Smooth muscle cell (in vitro differentiated cells): ENCODE data around the gene ABHD15. TPM values are rescaled to one million over a fixed set of nuclear protein-coding genes. Genes with fewer than 3 reads are reported as not detected.
A peak's percentile ranks its signal among the peaks of the same experiment; 100 is the strongest.

ENCODE experiments used
- DNase-seq: peaks from one replicate; lab custom pipeline; 2025; ENCODE audit not compliant: unreplicated experiment; lab: John Stamatoyannopoulos, UW
- H2AFZ ChIP-seq: fragments of 200-600 bp; sonication (generic); 2 replicates; pipeline ENCODE4 v1.6.0; 2016; ENCODE audit warnings: antibody characterized with exemption, low read depth, mild to moderate bottlenecking
- H3F3A ChIP-seq: fragments of 200-600 bp; sonication (generic); 2 replicates; pipeline ENCODE4 v1.6.0; 2017; ENCODE audit warnings: antibody characterized with exemption, low read depth
- H3K27ac ChIP-seq: fragments of 200-600 bp; sonication (generic); 2 replicates; pipeline ENCODE4 v1.5.1; 2016; ENCODE audit warnings: low read depth, mild to moderate bottlenecking
- H3K27me3 ChIP-seq: fragments of 200-600 bp; sonication (generic); 2 replicates; pipeline ENCODE4 v1.6.1; 2016; ENCODE audit warnings: low read depth, mild to moderate bottlenecking
- H3K36me3 ChIP-seq: fragments of 200-600 bp; sonication (generic); 2 replicates; pipeline ENCODE4 v1.5.1; 2016; ENCODE audit warnings: low read depth
- H3K4me1 ChIP-seq: fragments of 200-600 bp; sonication (generic); 2 replicates; pipeline ENCODE4 v1.5.1; 2016; ENCODE audit warnings: low read depth
- H3K4me2 ChIP-seq: fragments of 200-600 bp; sonication (generic); 2 replicates; pipeline ENCODE4 v1.6.0; 2016; ENCODE audit warnings: mild to moderate bottlenecking
- H3K4me3 ChIP-seq: fragments of 200-600 bp; sonication (generic); 2 replicates; pipeline ENCODE4 v1.5.1; 2016; ENCODE audit warnings: mild to moderate bottlenecking
- H3K79me2 ChIP-seq: fragments of 200-600 bp; sonication (generic); 2 replicates; pipeline ENCODE4 v1.6.0; 2016; ENCODE audit warnings: low read depth, mild to moderate bottlenecking
- H3K9ac ChIP-seq: fragments of 200-600 bp; sonication (generic); 2 replicates; pipeline ENCODE4 v1.6.0; 2016; ENCODE audit warnings: low read depth
- H3K9me3 ChIP-seq: fragments of 200-600 bp; sonication (generic); replicated peaks from 2 replicates; pipeline ENCODE4 v1.5.1; 2016; ENCODE audit warnings: low read depth
- H4K20me1 ChIP-seq: fragments of 200-600 bp; sonication (generic); 2 replicates; pipeline ENCODE4 v1.6.0; 2016; ENCODE audit warnings: low read depth
- WGBS: methylation state at CpG from one replicate; pipeline ENCODE4 v1.1.7; 2016; ENCODE audit warnings: low lambda C conversion rate; 5-methylcytosine and 5-hydroxymethylcytosine counted together
- polyA plus RNA-seq: library from polyadenylated mRNA; unstranded; fragments of >200 nt; fragmentation: Nextera tagmentation; extraction: Ambion mirVana; gene quantifications from 2 replicates; pipeline ENCODE4 v1.2.1, GENCODE V29; 2016
- total RNA-seq: library from RNA; depleted of rRNA; stranded (reverse); fragments of >200 nt; gene quantifications from 2 replicates; pipeline ENCODE4 v1.2.3, GENCODE V29; 2014
- TF ChIP-seq, protein P1 (sequence below): fragments of 200-600 bp; sonication (generic); IDR thresholded peaks from 2 replicates; pipeline ENCODE4 v1.5.1; 2017; ENCODE audit warnings: borderline replicate concordance, mild to moderate bottlenecking, antibody characterized with exemption; ENCODE audit not compliant: insufficient read depth, poor library complexity, severe bottlenecking

ABHD15 gene
- total and polyA plus RNA-seq, 2 experiments from 2014 or later: 5.0 to 7.4 TPM

- Histone ChIP-seq H3K9me3 (no peaks in the 10 kb centered on the region), H3K4me2 (peak overlapping the region; percentile 83), H3K27ac (no peak overlapping the region), H3F3A (no peaks in the 10 kb centered on the region), H4K20me1 (no peaks in the 10 kb centered on the region), H2AFZ (no peak overlapping the region), H3K36me3 (no peaks in the 10 kb centered on the region), H3K79me2 (no peaks in the 10 kb centered on the region), H3K27me3 (peaks cover 17% of the 10 kb centered on the region), H3K4me3 (no peak overlapping the region), H3K9ac (no peak overlapping the region), H3K4me1 (peaks cover 30% of the 10 kb centered on the region)
- TF ChIP-seq, protein P1, sequence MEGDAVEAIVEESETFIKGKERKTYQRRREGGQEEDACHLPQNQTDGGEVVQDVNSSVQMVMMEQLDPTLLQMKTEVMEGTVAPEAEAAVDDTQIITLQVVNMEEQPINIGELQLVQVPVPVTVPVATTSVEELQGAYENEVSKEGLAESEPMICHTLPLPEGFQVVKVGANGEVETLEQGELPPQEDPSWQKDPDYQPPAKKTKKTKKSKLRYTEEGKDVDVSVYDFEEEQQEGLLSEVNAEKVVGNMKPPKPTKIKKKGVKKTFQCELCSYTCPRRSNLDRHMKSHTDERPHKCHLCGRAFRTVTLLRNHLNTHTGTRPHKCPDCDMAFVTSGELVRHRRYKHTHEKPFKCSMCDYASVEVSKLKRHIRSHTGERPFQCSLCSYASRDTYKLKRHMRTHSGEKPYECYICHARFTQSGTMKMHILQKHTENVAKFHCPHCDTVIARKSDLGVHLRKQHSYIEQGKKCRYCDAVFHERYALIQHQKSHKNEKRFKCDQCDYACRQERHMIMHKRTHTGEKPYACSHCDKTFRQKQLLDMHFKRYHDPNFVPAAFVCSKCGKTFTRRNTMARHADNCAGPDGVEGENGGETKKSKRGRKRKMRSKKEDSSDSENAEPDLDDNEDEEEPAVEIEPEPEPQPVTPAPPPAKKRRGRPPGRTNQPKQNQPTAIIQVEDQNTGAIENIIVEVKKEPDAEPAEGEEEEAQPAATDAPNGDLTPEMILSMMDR: no peak
- no peak for DNase-seq
- WGBS: 88% methylated on average over 47 of the region's 85 CpGs
Measured at GRCh38 chr17:29612404-29613280, 45.8 kb upstream of the ABHD15 start.

- Histone ChIP-seq H3K4me3 (no peak overlapping the region), H4K20me1 (no peaks in the 10 kb centered on the region), H3F3A (no peaks in the 10 kb centered on the region), H3K4me2 (no peak overlapping the region), H3K27me3 (peaks cover 11% of the 10 kb centered on the region), H3K9ac (no peak overlapping the region), H3K4me1 (peaks cover 25% of the 10 kb centered on the region), H3K79me2 (no peaks in the 10 kb centered on the region), H3K36me3 (no peaks in the 10 kb centered on the region), H2AFZ (no peak overlapping the region), H3K27ac (no peak overlapping the region), H3K9me3 (no peaks in the 10 kb centered on the region)
- no peak for DNase-seq
- WGBS: over 99% methylated on average over 12 of the region's 12 CpGs
- TF ChIP-seq, protein P1: no peak
Measured at GRCh38 chr17:29612094-29612403, 45.2 kb upstream of the ABHD15 start.

DNA sequence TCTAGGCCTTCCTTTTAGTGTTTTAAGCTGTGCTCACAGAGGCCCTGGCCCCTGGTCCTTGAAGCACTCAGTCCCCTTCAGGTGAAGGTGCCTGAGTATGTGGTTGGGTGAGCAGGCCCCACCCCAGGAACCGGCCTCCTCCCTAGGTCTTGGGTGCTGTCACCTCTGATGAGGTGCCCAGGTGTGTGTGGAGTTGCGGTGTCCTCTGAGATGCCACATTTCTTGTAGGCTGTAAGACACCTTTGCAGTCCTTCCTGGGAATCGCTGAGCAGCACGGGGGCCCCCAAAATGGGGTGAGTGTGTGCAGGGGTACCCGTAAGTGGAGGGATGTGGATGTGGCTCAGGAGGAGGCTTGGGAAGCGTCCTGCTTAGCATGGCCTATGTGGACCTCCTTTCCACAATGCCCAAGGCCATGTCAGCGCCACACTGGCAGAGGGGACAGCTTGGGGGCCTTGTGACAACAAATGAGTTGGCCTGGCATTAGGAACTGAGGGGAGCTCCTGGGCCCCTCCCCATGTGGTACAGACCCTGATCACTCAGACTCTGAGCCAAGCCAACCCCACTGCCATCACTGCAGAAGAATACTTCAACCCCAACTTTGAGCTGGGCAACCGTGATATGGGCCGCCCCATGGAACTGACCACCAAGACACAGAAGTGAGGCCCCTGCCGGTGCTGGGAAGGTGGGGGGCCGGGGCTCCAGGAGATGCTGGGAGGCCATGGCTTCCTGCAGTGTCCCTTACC lies 44.7 kb upstream of the ABHD15 start:
- Histone ChIP-seq H3K4me1 (peaks cover 24% of the 10 kb centered on the region), H4K20me1 (no peaks in the 10 kb centered on the region), H3K27ac (no peak overlapping the region), H3K4me3 (no peak overlapping the region), H3K9ac (no peak overlapping the region), H3K4me2 (no peak overlapping the region), H3K36me3 (no peaks in the 10 kb centered on the region), H3K79me2 (no peaks in the 10 kb centered on the region), H2AFZ (no peak overlapping the region), H3K9me3 (no peaks in the 10 kb centered on the region), H3K27me3 (peaks cover 6% of the 10 kb centered on the region), H3F3A (no peaks in the 10 kb centered on the region)
- 97% methylated on average over 11 of the region's 11 CpGs for WGBS
- TF ChIP-seq, protein P1: no peak
- DNase-seq: no peak
